GM12873 (cell line): ENCODE results near the gene KMT2A.

Experiments used
- CTCF ChIP-seq: IDR thresholded peaks from 2 replicates; pipeline ENCODE4 v1.5.1; 2012; ENCODE audit warnings: low read depth, mild to moderate bottlenecking, moderate library complexity, low read length, control low read depth; ENCODE audit not compliant: insufficient read depth; ENCODE audit errors: missing control alignments

KMT2A gene

GRCh38 chr11:118447423-118447822, 11.1 kb downstream of the KMT2A start:
- no peak for TF ChIP-seq CTCF

- TF ChIP-seq CTCF = no peak
Observed at GRCh38 chr11:118448294-118448693, 12.0 kb downstream of the KMT2A start.

GRCh38 chr11:118449316-118449918, 13.1 kb downstream of the KMT2A start:
- no peak for TF ChIP-seq CTCF

GRCh38 chr11:118450451-118450850, 14.2 kb downstream of the KMT2A start:
- TF ChIP-seq CTCF = no peak

GRCh38 chr11:118462178-118462577, 25.9 kb downstream of the KMT2A start:
- TF ChIP-seq CTCF = no peak

GRCh38 chr11:118471030-118471429, 34.7 kb downstream of the KMT2A start:
- TF ChIP-seq CTCF = no peak

- no peak for TF ChIP-seq CTCF
Observed at GRCh38 chr11:118473537-118473936, 37.2 kb downstream of the KMT2A start.
